ENCODE results near the gene ADORA1.

DNA sequence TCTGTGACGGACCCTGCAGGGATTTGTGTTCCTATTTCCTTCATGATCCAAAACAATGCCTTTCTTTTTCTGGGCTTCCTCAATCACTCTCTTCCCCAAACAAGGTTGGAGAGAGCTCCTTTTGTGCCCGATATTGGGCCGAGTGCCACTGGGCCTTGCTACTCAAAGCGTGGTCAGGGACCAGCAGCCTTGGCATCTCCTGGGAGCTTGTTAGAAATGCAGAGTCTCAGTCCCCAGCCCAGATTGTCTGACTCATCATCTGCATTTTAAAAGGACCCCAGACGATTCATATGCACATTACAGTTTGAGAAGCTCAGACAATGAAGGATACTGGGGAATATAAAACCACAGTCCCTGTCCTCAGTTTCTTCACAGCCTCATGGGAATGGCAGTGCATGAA is 19.9 kb downstream of the ADORA1 start:
- TF ChIP-seq, protein P1, sequence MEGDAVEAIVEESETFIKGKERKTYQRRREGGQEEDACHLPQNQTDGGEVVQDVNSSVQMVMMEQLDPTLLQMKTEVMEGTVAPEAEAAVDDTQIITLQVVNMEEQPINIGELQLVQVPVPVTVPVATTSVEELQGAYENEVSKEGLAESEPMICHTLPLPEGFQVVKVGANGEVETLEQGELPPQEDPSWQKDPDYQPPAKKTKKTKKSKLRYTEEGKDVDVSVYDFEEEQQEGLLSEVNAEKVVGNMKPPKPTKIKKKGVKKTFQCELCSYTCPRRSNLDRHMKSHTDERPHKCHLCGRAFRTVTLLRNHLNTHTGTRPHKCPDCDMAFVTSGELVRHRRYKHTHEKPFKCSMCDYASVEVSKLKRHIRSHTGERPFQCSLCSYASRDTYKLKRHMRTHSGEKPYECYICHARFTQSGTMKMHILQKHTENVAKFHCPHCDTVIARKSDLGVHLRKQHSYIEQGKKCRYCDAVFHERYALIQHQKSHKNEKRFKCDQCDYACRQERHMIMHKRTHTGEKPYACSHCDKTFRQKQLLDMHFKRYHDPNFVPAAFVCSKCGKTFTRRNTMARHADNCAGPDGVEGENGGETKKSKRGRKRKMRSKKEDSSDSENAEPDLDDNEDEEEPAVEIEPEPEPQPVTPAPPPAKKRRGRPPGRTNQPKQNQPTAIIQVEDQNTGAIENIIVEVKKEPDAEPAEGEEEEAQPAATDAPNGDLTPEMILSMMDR (IDR thresholded peaks at IDR 0.05): no peak
- no peak for TF ChIP-seq POLR2A (IDR thresholded peaks at IDR 0.05)

Data from esophagus squamous epithelium (tissue), 4 donors.